HepG2 (cell line): Measurements from ENCODE around the gene SINHCAF. TPM values are rescaled to one million over a fixed set of nuclear protein-coding genes. Genes with fewer than 3 reads are reported as not detected.

Source experiments
- ARID4A ChIP-seq: sonication (generic); formaldehyde crosslinking; IDR thresholded peaks from 2 replicates; pipeline ENCODE4 v1.5.0; 2020; ENCODE audit warnings: mild to moderate bottlenecking, missing genetic modification reagents, borderline replicate concordance
- BCL6 ChIP-seq: IDR thresholded peaks from 2 replicates; pipeline ENCODE4 v1.6.1; 2016; ENCODE audit warnings: missing genetic modification reagents, missing compliant biosample characterization
- EP300 ChIP-seq, 3 experiments: sonication (generic) in 1 of 3; formaldehyde crosslinking in 1 of 3; IDR thresholded peaks; 2 replicates each; pipeline versions ENCODE4 v1.5.1 to v1.6.1; 2011 to 2020; ENCODE audit warnings: low read depth in 2 of 3, low read length in 2 of 3, borderline replicate concordance in 1 of 3, improper control_type of control experiment in 1 of 3, mild to moderate bottlenecking in 1 of 3, missing genetic modification reagents in 1 of 3, moderate library complexity in 1 of 3
- HMGA1 ChIP-seq: sonication (generic); formaldehyde crosslinking; conservative IDR thresholded peaks from 2 replicates; pipeline ENCODE4 v1.4.0; 2020; ENCODE audit warnings: missing genetic modification reagents
- HNF1B ChIP-seq: sonication (generic); formaldehyde crosslinking; IDR thresholded peaks from 2 replicates; pipeline ENCODE4 v1.5.1; 2020; ENCODE audit warnings: mild to moderate bottlenecking, moderate library complexity, missing genetic modification reagents
- HOXD1 ChIP-seq: sonication (generic); formaldehyde crosslinking; IDR thresholded peaks from 2 replicates; pipeline ENCODE4 v1.5.0; 2020; ENCODE audit warnings: missing genetic modification reagents
- KDM5A ChIP-seq: fragments of 200-600 bp; sonication (generic); IDR thresholded peaks from 2 replicates; pipeline ENCODE4 v1.7.0; 2018; ENCODE audit warnings: antibody characterized with exemption, mild to moderate bottlenecking, low read length, borderline replicate concordance
- KDM6A ChIP-seq: IDR thresholded peaks from 2 replicates; pipeline ENCODE4 v1.6.1; 2016; ENCODE audit warnings: low read depth
- MATR3 ChIP-seq: sonication (generic); formaldehyde crosslinking; IDR thresholded peaks from 2 replicates; pipeline ENCODE4 v1.4.0; 2020; ENCODE audit warnings: missing genetic modification reagents
- NFE2L1 ChIP-seq: sonication (generic); formaldehyde crosslinking; IDR thresholded peaks from 2 replicates; pipeline ENCODE4 v1.4.0; 2020; ENCODE audit warnings: missing genetic modification reagents, mild to moderate bottlenecking, borderline replicate concordance
- RXRA ChIP-seq: sonication (generic); formaldehyde crosslinking; IDR thresholded peaks from 2 replicates; pipeline ENCODE4 v1.5.1; 2020; ENCODE audit warnings: missing genetic modification reagents
- SNAPC4 ChIP-seq: sonication (generic); formaldehyde crosslinking; IDR thresholded peaks from 2 replicates; pipeline ENCODE4 v1.4.0; 2020; ENCODE audit warnings: mild to moderate bottlenecking, missing genetic modification reagents
- ZNF225 ChIP-seq: sonication (generic); formaldehyde crosslinking; IDR thresholded peaks from 2 replicates; pipeline ENCODE4 v1.4.0; 2020; ENCODE audit warnings: mild to moderate bottlenecking, missing genetic modification reagents
- ZNF644 ChIP-seq: IDR thresholded peaks from 2 replicates; pipeline ENCODE4 v1.6.1; 2016; ENCODE audit warnings: low read depth
- polyA plus RNA-seq, 8 experiments: library from polyadenylated mRNA; depleted of rRNA in 3 of 8; stranded (reverse) in 7 of 8; unstranded in 1 of 8; fragments of >200 nt; fragmentation: Illumina TruSeq in 4 of 8; extraction: Trizol in 4 of 8; gene quantifications; 2 replicates each; pipeline versions ENCODE4 v1.2.1 to v1.2.3, GENCODE V29; 2011 to 2016; ENCODE audit warnings: low read depth in 4 of 8, missing spikeins in 1 of 8, mixed read lengths in 1 of 8; ENCODE audit not compliant: insufficient read depth in 1 of 8
- total RNA-seq, 5 experiments: library from RNA; depleted of rRNA; stranded (reverse); fragments of >200 nt; fragmentation: Illumina TruSeq; extraction: Trizol; gene quantifications; 2 replicates each; pipeline ENCODE4 v1.2.3, GENCODE V29; 2016; ENCODE audit warnings: low read depth in 1 of 5
- TF ChIP-seq, protein P1 (sequence below): sonication (generic); formaldehyde crosslinking; IDR thresholded peaks from 2 replicates; pipeline ENCODE4 v1.4.0; 2020; ENCODE audit warnings: missing genetic modification reagents

Gene SINHCAF
- total and polyA plus RNA-seq, 2 of the 13 experiments (the other 11 are each of a cell fraction or from before 2014, with no cell fraction given) = 54.6 to 97.8 TPM

DNA sequence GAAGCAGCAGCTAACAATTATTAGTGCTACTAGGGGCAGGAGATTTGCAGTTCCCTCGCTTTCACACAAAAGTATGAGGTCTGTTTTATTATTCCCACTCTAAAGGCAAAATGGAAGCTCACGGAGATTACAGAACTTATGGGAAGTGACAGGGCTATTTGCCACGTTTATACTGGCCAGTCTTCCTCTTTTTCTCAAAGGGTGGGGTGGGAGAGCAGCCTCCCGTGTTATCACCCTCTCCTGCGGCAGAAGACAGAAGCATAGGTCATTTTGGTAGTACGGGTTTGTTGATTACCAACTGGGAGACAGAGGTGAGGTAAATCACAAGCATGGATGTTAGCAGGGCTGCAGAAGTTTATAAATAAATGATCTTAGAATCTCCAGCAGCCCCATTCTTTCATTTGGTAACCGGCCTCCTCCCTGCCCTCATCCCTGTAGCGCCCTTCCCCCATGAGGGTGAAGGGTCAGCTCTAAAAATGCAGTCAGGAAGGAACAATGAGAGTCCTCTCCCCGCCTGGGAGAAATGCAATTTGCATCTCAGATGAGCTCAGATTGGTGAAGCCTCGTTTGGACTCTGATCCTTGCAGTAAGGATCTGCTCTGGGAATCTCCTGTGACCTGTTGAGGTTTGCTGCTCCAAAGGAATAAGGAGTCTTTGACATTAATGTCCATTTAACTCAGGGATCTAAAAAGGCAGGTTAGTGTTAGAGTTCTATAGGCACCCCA lies 44.7 kb upstream of the SINHCAF start (continued):
- TF ChIP-seq HNF1B (CRISPR knock-in tag) (no peak), BCL6 (peak; percentile 33; the same call in 1 of the 2 replicates), HOXD1 (CRISPR knock-in tag) (no peak), ZNF225 (CRISPR knock-in tag) (no peak), MATR3 (CRISPR knock-in tag) (no peak), KDM5A (no peak), ZNF644 (no peak), KDM6A (0 out of 2 replicates have a peak, but pooled peaks have one; percentile 22), NFE2L1 (CRISPR knock-in tag) (no peak), HMGA1 (CRISPR knock-in tag) (no peak), SNAPC4 (CRISPR knock-in tag) (no peak), ARID4A (CRISPR knock-in tag) (no peak), EP300 (IDR thresholded peaks at IDR 0.05; ENCODE audit: low read depth in 2 of 2, low read length in 2 of 2) (peak in 1 of 2 experiments; percentile 32; a peak in 1 of 4 replicates), EP300 (CRISPR knock-in tag; IDR thresholded peaks at IDR 0.05; ENCODE audit: borderline replicate concordance) (no peak), RXRA (CRISPR knock-in tag) (peak; percentile 70; the same call in 1 of the 2 replicates)
- TF ChIP-seq, protein P1, sequence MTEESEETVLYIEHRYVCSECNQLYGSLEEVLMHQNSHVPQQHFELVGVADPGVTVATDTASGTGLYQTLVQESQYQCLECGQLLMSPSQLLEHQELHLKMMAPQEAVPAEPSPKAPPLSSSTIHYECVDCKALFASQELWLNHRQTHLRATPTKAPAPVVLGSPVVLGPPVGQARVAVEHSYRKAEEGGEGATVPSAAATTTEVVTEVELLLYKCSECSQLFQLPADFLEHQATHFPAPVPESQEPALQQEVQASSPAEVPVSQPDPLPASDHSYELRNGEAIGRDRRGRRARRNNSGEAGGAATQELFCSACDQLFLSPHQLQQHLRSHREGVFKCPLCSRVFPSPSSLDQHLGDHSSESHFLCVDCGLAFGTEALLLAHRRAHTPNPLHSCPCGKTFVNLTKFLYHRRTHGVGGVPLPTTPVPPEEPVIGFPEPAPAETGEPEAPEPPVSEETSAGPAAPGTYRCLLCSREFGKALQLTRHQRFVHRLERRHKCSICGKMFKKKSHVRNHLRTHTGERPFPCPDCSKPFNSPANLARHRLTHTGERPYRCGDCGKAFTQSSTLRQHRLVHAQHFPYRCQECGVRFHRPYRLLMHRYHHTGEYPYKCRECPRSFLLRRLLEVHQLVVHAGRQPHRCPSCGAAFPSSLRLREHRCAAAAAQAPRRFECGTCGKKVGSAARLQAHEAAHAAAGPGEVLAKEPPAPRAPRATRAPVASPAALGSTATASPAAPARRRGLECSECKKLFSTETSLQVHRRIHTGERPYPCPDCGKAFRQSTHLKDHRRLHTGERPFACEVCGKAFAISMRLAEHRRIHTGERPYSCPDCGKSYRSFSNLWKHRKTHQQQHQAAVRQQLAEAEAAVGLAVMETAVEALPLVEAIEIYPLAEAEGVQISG (CRISPR knock-in tag) = no peak
